GM18507 (cell line): Measurements from ENCODE around the gene GDF15.

Experiments used
- DNase-seq: peaks from one replicate; pipeline ENCODE4 v3.0.0; 2011; ENCODE audit warnings: low read depth; ENCODE audit not compliant: insufficient read length; ENCODE audit errors: extremely low spot score
- FAIRE-seq: peaks from 2 replicates; lab custom pipeline; 2011; peaks lifted over from hg19 to GRCh38; lab: Jason Lieb, UNC

Gene GDF15

GRCh38 chr19:18436671-18437490 is 50.9 kb downstream of the GDF15 start:
- FAIRE-seq = peak; percentile 83
- DNase-seq = peak; percentile 85

GRCh38 chr19:18437491-18438330 is 51.8 kb downstream of the GDF15 start, which contains the start of gene ISYNA1:
Gene ISYNA1 (minus strand): TSS chr19:18438133. CDS start chr19:18437979, 154 bp downstream.
- DNase-seq (no peak), FAIRE-seq (no peak)

GRCh38 chr19:18438331-18439024 is 52.5 kb downstream of the GDF15 start:
- FAIRE-seq = no peak
- no peak for DNase-seq
